ENCODE data around the gene DENND1B.

The DENND1B gene

DNA sequence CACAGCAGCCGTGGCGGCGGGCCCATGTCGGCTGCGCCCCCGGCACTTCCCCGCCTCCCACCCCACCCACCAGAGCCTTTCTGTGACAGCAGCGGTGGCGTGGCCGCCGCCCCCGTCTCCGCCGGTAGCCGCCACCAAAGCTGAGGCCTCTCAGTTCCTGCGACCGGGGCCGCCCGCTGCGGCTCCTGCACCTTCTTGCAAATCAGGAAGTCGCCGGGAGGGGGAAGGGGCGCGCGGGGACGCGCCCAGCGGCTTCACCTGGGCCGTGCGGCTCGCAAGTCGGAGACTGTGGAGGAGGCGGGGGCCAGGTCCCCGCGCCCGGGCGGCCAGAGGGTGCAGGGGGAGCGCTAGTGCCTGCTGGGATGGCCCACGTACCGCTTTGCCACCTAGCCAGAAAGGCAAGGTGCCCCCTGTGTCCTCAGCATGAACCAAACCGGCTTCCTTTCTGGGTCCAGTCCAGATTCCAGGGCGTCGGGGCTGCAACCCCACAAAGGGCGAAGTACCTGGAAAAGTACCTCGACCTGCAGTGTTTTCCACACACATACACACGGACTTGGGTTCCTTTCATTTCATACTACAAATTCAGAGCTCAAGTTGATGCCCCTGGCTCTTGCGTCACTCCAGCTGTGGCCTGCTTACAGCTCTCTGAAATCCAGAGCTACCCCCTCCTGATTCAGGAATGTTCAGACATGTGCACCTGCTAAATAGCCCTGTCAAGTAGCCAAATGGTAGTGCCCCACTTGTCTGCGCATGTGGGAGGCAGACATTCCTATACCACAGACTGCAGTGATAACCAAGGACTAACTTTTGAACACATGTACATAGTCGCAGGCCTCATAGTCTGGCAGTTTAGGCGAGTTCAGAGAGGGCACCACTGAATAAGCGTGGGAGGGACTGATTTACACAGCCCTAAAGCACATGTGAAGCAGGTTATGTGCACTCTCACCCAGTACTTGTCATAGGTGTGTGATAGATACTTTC lies at the start of gene DENND1B:
TSS of gene DENND1B (minus strand) at position 199 of the 981 bp plus-strand sequence. CDS start 325 bp downstream, outside the sequence.
- peak; percentile 76 for DNase-seq

GRCh38 chr1:197814306-197814705 lies 39.0 kb upstream of the DENND1B start:
- no peak for DNase-seq

DNA sequence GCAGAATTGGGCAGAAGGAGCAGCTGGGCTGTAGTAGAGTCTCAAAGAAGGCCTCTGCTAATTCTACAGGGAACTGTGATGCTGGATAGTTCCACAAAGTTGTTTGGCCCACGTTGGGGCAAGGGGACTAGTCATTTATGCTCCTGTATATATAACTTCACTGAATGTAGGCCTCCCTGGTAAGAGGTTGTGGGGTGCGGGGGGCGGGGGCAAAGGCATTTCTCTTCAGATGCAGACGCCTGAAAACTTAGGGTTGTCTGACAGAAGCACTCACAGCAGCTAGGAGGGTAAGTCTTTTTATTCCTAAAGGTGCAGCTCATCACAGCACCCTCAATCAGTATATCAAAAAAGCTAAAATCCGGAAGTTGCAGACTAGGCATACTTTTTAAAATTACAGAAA lies 38.5 kb upstream of the DENND1B start:
- DNase-seq, result no peak

DNA sequence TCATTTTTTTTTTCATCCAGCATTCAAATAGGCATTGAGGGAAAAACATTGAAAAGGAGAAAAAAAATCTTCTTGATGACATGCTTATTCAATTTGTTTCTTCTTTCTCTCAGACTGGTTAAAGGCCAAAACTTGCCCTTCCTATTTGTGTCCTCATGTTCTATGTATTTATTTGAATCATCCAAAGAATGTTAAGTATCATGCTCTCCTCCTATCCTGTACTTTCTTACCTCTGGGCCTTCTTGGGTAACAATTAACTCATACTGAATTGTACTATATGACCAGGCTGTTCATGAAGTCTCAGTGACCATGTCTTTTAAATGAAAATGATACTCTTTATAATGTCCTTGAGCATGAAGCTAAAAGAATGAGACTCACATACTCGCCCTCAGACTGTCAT lies 36.5 kb upstream of the DENND1B start:
- DNase-seq, result no peak

- no peak for DNase-seq
These were observed 35.5 kb upstream of the DENND1B start for GRCh38 chr1:197810812-197811211.

GRCh38 chr1:197808880-197809279 lies 33.6 kb upstream of the DENND1B start:
- DNase-seq, result no peak

DNA sequence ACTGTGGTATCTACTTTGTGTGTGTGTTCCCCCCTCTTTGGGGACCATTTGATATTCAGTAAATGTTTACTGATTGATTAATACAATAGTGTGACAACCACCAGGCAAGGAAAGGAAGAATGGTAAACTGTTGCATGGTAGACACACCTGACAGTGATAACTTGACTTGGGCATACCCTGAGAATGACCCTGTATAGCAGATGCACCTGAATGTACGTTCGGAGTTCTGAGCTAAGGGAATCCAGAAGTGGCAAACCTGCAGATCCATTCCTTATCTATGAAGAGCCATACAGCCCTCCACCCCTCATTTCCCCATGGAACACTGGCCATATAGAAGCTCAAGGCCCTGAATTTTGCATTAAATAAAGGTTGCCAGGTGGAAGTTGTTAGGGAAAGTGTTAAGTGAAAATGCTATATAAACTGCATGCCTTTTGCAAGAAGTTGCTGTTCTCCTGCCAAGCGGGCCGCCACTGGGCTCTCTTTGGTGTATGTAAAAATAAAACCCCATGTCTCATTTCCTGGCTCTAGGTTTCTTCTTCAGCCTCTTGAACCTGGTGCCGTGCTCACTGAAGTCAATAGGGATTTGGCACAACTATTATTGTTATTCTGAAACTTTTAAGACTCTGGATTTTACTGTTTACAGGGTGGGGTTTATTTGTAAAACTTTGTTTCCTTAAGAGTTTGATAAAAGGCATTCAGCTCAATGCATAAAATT lies 32.6 kb upstream of the DENND1B start:
- no peak for DNase-seq

DNA sequence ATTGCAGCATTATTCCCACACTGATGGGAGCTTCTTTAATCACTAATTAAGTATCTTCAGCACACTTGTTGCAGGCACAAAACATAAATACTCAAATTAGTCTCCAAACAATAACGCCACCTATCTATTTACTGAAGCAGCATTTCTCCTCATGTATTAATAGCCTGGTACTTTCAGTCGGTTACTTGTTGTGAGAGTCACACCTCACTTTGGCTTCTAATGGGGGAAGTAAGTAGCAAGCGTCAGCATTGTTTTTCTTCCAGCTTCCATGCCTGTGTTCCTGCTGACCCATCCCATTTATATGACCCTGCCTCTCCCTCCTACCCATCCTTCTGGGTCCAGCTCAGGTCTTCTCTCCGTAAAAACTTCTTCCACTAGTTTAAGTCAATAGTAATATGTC lies 31.9 kb upstream of the DENND1B start:
- DNase-seq, result no peak

- DNase-seq, result no peak
These were observed 31.4 kb upstream of the DENND1B start for GRCh38 chr1:197806718-197807117.

GRCh38 chr1:197801684-197802083 lies 26.4 kb upstream of the DENND1B start:
- DNase-seq, result no peak

GRCh38 chr1:197801111-197801482 lies 25.8 kb upstream of the DENND1B start:
- no peak for DNase-seq

GRCh38 chr1:197800379-197801110 lies 25.3 kb upstream of the DENND1B start:
- DNase-seq, result no peak

DNA sequence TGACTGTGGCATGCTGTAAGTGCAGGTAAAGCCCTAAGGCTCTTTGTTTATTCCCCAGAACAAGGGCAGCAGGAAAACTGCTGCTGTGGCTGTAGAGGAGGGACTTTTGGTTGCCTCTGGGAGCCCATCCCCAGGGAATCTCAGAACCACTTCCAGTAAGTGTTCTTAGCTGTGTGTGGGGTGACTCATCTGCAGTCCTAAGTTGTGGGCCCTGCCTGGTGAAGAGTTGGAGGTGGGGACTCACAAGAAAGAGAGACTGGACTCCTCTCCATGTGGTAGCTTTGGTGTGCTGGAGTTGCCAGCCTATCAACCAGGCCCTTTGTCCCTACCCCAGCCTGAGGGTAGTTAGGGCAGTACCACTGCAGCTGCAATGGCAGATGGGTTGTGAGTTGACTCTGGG lies 24.0 kb upstream of the DENND1B start:
- no peak for DNase-seq

GRCh38 chr1:197798492-197798891 lies 23.2 kb upstream of the DENND1B start:
- no peak for DNase-seq

DNA sequence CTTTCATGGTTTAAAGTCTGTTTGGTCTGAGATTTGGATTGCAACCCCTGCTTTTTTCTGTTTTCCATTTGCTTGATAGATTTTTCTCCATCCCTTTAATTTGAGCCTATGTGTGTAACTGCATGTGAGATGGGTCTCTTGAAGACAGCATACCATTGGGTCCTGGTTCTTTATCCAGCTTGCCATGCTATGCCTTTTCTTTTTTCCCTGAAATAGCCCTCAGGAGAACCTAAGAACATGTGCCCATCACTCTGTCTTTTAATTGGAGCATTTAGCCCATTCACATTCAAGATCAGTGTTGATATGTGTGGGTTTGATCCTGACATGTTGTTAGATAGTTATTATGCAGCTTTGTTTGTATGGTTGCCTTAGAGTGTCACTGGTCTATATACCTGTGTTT lies 21.7 kb upstream of the DENND1B start:
- DNase-seq, result no peak

GRCh38 chr1:197788741-197789739 lies 13.8 kb upstream of the DENND1B start:
- DNase-seq, result no peak

DNA sequence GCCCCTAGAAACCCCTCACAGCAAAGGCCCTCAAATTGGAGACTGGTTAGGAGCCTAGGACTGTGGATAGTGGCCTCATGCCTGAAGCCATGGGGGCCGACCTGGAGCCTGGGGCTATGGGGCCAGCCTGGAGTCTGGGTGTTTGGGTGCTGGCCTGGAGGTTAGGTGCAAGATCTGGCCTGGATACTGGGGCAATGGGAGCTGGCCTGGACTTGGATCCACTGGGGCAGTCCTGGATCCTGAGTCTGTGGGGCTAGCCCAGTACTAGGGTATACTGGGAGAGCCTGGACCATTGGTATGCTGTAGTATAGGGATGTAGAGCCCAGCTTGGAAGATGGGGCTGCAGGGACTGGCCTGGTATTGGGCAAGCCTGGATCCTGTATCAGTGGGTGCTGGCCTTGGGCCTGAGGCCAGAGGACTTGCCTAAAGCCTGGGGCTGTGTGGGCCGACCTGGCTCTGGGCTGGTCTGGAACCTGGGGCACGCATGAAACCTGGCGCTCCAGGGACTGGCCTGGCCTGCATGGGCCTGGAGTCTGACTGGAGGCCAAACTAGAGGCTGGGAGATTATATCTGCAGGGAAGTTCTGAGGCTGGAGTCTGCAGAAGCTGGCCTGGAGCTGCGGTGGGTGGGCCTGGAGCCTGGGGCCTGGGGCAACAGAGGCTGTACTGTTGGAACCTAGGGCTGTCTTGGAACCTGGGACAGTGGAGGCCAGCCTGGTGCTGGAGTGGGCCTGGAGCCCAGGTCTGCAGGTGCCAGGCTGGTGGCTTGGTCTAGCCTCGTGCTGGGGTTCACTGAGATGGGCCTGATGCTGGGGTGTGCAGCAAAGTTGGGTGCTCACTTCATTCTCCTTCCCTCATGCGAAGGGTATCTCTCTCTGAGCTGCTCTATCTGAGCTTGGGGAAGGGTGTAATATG lies 12.6 kb upstream of the DENND1B start:
- DNase-seq, result no peak

DNA sequence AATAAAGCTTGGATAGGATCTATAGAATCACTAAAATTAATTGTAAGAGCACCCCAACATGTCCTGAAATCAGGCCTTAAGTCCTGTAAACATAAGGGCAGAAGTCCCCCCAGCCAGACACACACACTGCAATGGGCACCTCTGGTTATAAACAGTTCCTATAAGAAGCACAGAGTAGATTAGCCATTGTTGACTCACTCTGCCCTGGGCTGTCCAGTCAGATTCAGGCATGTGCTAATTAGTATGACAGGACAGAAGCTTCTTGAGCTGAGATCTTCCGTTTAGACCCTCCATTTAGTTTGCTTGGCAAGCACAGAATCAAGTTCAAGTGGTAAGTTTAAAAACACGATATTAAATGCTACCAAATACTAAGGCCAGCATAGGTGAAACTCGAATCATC lies 11.8 kb upstream of the DENND1B start:
- DNase-seq, result no peak

GRCh38 chr1:197786280-197786679 lies 11.0 kb upstream of the DENND1B start:
- DNase-seq, result no peak

GRCh38 chr1:197783510-197783948 lies 8.2 kb upstream of the DENND1B start:
- no peak for DNase-seq
